Activated T-cell treated with anti-CD3 and anti-CD28 coated beads, Interleukin-2, amount 50 U/mL, for 72 hours (primary cell): ENCODE results near the gene PRICKLE3. TPM values are rescaled to one million over a fixed set of nuclear protein-coding genes. Genes with fewer than 3 reads are reported as not detected.

ENCODE experiments used
- ATAC-seq, 2 donors: fragments of 150-1000 bp; cut with Tn5 transposase; replicated peaks in 1 of 2; 2 replicates each; pipeline ENCODE4 v1.10.0; 2021; ENCODE audit warnings: moderate library complexity in 2 of 2, mild to moderate bottlenecking in 1 of 2
- DNase-seq, 2 donors: peaks; one replicate each; pipeline ENCODE4 v3.0.0; 2021 to 2022; ENCODE audit warnings: mixed read lengths in 1 of 2
- H3K27ac Mint-ChIP-seq: one replicate; pipeline ENCODE4 v1.8.0; 2022; ENCODE audit warnings: mild to moderate bottlenecking, moderate library complexity, mixed read lengths
- H3K27me3 Mint-ChIP-seq: one replicate; pipeline ENCODE4 v1.8.0; 2022; ENCODE audit warnings: low read depth, mixed read lengths
- H3K36me3 Mint-ChIP-seq, 2 donors: one replicate each; pipeline ENCODE4 v1.8.0; 2022; ENCODE audit warnings: mixed read lengths in 2 of 2, mild to moderate bottlenecking in 1 of 2; ENCODE audit not compliant: insufficient read depth in 2 of 2
- H3K4me1 Mint-ChIP-seq: one replicate; pipeline ENCODE4 v1.8.0; 2022; ENCODE audit warnings: low read depth, mixed read lengths
- H3K4me3 Mint-ChIP-seq, 2 donors: one replicate each; pipeline ENCODE4 v1.8.0; 2022; ENCODE audit warnings: mild to moderate bottlenecking in 2 of 2, mixed read lengths in 2 of 2, moderate library complexity in 2 of 2
- H3K9me3 Mint-ChIP-seq, 2 donors: one replicate each; pipeline ENCODE4 v1.8.0; 2022; ENCODE audit warnings: mixed read lengths in 2 of 2
- total RNA-seq, 2 donors: library from RNA; stranded (reverse); gene quantifications; one replicate each; pipeline ENCODE4 v1.2.3, GENCODE V29; 2022

The PRICKLE3 gene
- total RNA-seq, 2 donors from 2014 or later, result 17.4 to 17.6 TPM

- Mint-ChIP-seq H3K36me3 (peaks cover 9 to 14% of the 10 kb centered on the region in 2 donors), H3K27ac (peak overlapping the region; percentile 72), H3K4me3 (peak overlapping the region; percentile 88 to 95), H3K4me1 (peaks cover 42% of the 10 kb centered on the region), H3K27me3 (no peaks in the 10 kb centered on the region), H3K9me3 (no peaks in the 10 kb centered on the region)
- peak; percentile 75 to 77 for DNase-seq
- ATAC-seq, result peak; percentile 80 to 81
Observed at GRCh38 chrX:49172280-49172780, 13.8 kb downstream of the PRICKLE3 start.

DNA sequence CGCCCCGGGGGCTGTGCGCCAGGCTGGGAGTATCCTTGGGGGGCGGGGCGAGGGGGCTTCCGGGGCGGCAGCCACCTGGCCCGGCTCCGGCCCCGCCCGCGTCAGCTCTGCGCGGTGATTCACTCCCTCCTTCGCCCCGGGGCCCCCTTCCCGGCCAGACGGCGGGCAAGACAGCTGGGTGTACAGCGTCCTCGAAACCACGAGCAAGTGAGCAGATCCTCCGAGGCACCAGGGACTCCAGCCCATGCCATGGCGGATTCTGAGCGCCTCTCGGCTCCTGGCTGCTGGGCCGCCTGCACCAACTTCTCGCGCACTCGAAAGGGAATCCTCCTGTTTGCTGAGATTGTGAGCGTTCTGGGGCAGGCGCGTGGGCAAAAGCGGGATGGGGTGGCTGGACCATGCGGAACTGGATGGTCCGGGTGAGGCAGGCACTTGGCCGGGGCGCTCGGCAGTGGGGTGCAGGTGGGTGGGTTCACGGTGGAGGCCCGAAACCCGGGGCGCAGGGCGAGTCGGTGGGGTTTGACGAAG is 14.4 kb downstream of the PRICKLE3 start, which contains the start of gene PLP2:
Gene PLP2, plus strand, starts transcription at position 147 of the 528 bp plus-strand sequence. Its CDS starts 103 bp downstream, at position 250.
- DNase-seq (peak; percentile 81 to 83), ATAC-seq (peak; percentile 75)
- Mint-ChIP-seq H3K4me3 (peak within 1 kb of the TSS; percentile 88 to 95), H3K27me3 (no peaks in the 10 kb centered on the region), H3K4me1 (peaks cover 45% of the 10 kb centered on the region), H3K27ac (peak within 1 kb of the TSS; percentile 72), H3K9me3 (no peaks in the 10 kb centered on the region), H3K36me3 (peaks cover 10 to 14% of the 10 kb centered on the region in 2 donors)

- peaks cover 2% of the 10 kb centered on the region in 2 donors for H3K36me3 Mint-ChIP-seq
- peak overlapping the region; percentile 95 for H3K27ac Mint-ChIP-seq
- H3K27me3 Mint-ChIP-seq, result no peaks in the 10 kb centered on the region
- H3K4me3 Mint-ChIP-seq, result peak overlapping the region; percentile 83 to 97
- DNase-seq, result no peak
- H3K4me1 Mint-ChIP-seq, result peaks cover 37% of the 10 kb centered on the region
- no peaks in the 10 kb centered on the region for H3K9me3 Mint-ChIP-seq
- ATAC-seq, result no peak
Observed at GRCh38 chrX:49167740-49168108, 18.4 kb downstream of the PRICKLE3 start.

DNA sequence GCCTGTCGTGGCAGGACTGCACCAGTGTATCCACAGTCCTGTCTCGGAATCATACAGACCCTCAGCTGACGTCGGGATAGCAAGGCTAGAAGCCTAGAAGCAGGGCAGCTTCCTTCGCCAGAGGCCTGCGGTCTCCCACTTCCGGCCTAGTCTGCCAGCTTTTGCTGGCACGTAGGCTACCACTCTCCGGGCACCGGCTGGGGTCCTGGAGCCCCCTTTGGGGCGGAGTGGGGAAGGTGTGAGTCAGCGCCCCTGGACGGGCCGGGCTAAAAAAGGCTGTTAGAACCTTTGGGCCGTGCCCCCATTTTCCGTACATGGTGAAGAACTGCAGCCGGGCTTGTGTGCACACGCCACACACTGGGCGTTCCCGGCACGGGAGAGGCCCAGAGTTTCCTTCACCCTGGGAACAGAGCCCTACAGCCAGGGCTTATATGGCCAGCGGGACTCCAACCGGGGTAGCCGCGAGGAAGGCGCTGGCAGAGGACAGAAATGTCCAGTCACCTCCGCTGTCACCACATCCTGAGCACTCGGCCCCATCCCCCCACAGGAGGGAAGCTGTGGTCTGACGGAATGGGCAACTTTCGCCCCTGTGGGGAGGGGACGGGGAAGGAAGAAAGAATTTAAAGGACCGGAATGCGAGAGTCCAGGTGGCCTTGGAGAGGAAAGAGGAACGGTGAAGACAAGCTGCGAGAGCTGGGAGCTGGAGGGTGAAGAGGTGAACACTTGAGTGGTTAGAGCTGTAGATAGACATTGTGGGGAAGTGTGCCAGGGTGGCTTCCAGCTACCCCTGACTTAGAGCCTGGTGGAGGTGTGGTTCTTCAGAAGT is 19.0 kb downstream of the PRICKLE3 start:
- Mint-ChIP-seq H3K27me3 (no peaks in the 10 kb centered on the region), H3K9me3 (no peaks in the 10 kb centered on the region), H3K4me3 (peak overlapping the region; percentile 83 to 97), H3K36me3 (peaks cover 0 to 2% of the 10 kb centered on the region in 2 donors), H3K4me1 (peaks cover 34% of the 10 kb centered on the region), H3K27ac (peak overlapping the region; percentile 95)
- ATAC-seq, result peak; percentile 48 to 53
- DNase-seq, result peak; percentile 74 to 76

GRCh38 chrX:49165901-49166881 is 20.0 kb downstream of the PRICKLE3 start:
- peak overlapping the region; percentile 83 to 97 for H3K4me3 Mint-ChIP-seq

DNA sequence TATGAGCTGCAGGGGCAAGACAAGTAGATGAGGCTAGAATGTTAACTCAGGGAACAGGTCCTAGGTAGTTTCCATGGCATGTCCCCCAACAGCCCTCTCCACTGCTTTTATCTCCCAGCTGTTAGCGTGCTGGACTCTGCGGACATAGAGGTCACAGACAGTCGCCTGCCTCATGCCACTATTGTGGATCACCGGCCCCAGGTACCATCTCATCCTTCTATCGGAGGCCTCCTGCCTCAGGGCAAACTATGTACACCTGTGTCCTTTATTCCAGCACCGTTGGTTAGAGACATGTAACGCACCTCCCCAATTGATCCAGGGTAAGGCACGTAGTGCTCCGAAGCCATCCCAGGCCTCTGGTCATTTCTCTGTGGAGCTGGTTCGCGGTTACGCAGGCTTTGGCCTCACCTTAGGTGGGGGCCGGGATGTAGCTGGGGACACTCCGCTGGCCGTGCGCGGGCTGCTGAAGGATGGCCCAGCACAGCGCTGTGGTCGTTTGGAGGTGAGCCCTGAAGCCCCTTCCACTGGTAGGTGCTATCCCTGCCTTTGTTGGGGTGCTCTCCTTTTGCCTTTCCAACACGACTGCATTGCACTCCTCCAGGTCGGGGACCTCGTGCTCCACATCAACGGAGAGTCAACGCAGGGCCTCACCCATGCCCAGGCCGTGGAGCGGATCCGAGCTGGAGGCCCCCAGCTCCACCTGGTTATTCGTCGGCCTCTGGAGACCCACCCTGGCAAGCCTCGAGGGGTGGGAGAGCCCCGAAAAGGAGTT is 21.4 kb downstream of the PRICKLE3 start:
- Mint-ChIP-seq H3K36me3 (peaks cover 0 to 2% of the 10 kb centered on the region in 2 donors), H3K27me3 (no peaks in the 10 kb centered on the region), H3K27ac (peak overlapping the region; percentile 87), H3K4me1 (peaks cover 29% of the 10 kb centered on the region), H3K4me3 (peak overlapping the region; percentile 55 to 83), H3K9me3 (no peaks in the 10 kb centered on the region)
- ATAC-seq (no peak), DNase-seq (no peak)

More at GRCh38 chrX:49165901-49166881, 20.0 kb downstream of the PRICKLE3 start:
- peaks cover 0 to 2% of the 10 kb centered on the region in 2 donors for H3K36me3 Mint-ChIP-seq
- no peaks in the 10 kb centered on the region for H3K9me3 Mint-ChIP-seq
- ATAC-seq (peak; percentile 66 to 73), DNase-seq (peak; percentile 79 to 86)
- H3K27me3 Mint-ChIP-seq, result no peaks in the 10 kb centered on the region
- peak overlapping the region; percentile 95 for H3K27ac Mint-ChIP-seq
- peaks cover 30% of the 10 kb centered on the region for H3K4me1 Mint-ChIP-seq

GRCh38 chrX:49163555-49164419 is 22.4 kb downstream of the PRICKLE3 start:
- peak overlapping the region; percentile 87 for H3K27ac Mint-ChIP-seq
- H3K4me1 Mint-ChIP-seq, result peaks cover 23% of the 10 kb centered on the region
- peak; percentile 84 to 88 for DNase-seq
- H3K27me3 Mint-ChIP-seq, result no peaks in the 10 kb centered on the region
- peak; percentile 60 to 64 for ATAC-seq
- no peaks in the 10 kb centered on the region for H3K9me3 Mint-ChIP-seq
- peak overlapping the region; percentile 55 to 81 for H3K4me3 Mint-ChIP-seq
- peaks cover 0 to 2% of the 10 kb centered on the region in 2 donors for H3K36me3 Mint-ChIP-seq

- Mint-ChIP-seq H3K4me3 (peak within 1 kb of the TSS; percentile 55 to 81), H3K36me3 (peaks cover 0 to 2% of the 10 kb centered on the region in 2 donors), H3K4me1 (peaks cover 17% of the 10 kb centered on the region), H3K27ac (peak within 1 kb of the TSS; percentile 57), H3K27me3 (no peaks in the 10 kb centered on the region), H3K9me3 (no peaks in the 10 kb centered on the region)
- ATAC-seq (no peak), DNase-seq (no peak)
Observed at GRCh38 chrX:49162620-49163019, 23.6 kb downstream of the PRICKLE3 start, which contains the start of gene MAGIX. TSS of gene MAGIX (plus strand) at chrX:49162758. CDS start at chrX:49162890, 132 bp downstream.

DNA sequence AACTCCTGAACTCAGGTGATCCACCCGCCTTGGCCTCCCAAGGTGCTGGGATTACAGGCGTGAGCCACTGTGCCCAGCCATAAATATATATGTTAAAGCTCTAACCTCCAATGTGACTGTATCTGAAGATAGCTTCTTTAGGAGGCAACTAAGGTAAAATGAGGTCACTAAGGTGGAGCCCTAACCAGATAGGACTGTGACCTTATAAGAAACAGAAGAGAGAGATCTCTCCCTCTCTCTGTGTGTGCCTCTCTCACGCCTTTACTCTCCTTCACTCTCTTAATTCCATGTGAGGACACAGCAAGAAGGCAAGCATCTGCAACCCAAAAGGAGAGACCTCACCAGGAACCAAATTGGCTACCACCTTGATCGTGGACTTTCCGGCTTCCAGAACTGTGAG is 24.5 kb downstream of the PRICKLE3 start:
- no peak overlapping the region for H3K4me3 Mint-ChIP-seq
- no peaks in the 10 kb centered on the region for H3K9me3 Mint-ChIP-seq
- no peaks in the 10 kb centered on the region for H3K36me3 Mint-ChIP-seq
- H3K27ac Mint-ChIP-seq, result no peak overlapping the region
- no peaks in the 10 kb centered on the region for H3K27me3 Mint-ChIP-seq
- no peak for ATAC-seq
- H3K4me1 Mint-ChIP-seq, result peaks cover 12% of the 10 kb centered on the region
- DNase-seq, result no peak

- Mint-ChIP-seq H3K4me3 (no peak overlapping the region), H3K27me3 (no peaks in the 10 kb centered on the region), H3K27ac (no peak overlapping the region), H3K4me1 (peaks cover 12% of the 10 kb centered on the region), H3K9me3 (no peaks in the 10 kb centered on the region), H3K36me3 (no peaks in the 10 kb centered on the region)
- no peak for DNase-seq
- ATAC-seq, result no peak
Observed at GRCh38 chrX:49160908-49161307, 25.3 kb downstream of the PRICKLE3 start.

DNA sequence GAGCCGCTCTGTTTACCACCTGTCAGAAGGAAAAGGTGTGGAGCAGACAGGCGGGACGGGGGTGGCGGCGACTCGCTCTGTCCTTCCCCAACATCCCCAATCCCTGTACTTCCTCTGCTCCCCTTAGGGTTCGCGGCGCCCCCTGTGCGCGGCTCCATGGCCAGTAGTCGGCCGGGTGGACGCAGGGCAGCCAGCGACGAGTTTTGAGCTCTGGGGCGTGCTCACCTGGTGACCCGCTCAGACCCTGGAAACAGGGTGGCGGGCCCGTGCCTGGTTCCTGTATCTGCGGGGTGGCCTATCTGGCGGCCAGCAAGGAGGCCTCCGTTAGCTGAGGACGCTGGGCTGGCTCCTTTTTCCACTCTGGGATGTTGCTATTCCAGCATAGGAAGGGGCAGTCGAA is 29.0 kb downstream of the PRICKLE3 start:
- Mint-ChIP-seq H3K4me3 (peak overlapping the region in 1 of 2 donors; percentile 27), H3K27me3 (no peaks in the 10 kb centered on the region), H3K4me1 (peaks cover 12% of the 10 kb centered on the region), H3K27ac (no peak overlapping the region), H3K36me3 (no peaks in the 10 kb centered on the region), H3K9me3 (no peaks in the 10 kb centered on the region)
- no peak for ATAC-seq
- DNase-seq, result no peak
